Adrenal gland (tissue), 12 donors: Measurements from ENCODE around the gene BRD4. TPM values are rescaled to one million over a fixed set of nuclear protein-coding genes. Genes with fewer than 3 reads are reported as not detected.

Experiments used
- DNase-seq, 7 donors: peaks; one replicate each; pipeline ENCODE4 v3.0.0-alpha.2; 2019 to 2020
- H3K27ac ChIP-seq, 5 donors: fragments of 200-600 bp; sonication (generic) in 4 of 5; 1 replicate in 3 of 5; 2 replicates in 2 of 5; pipeline versions ENCODE4 v1.5.1 to v1.8.0; 2016 to 2020; ENCODE audit warnings: mild to moderate bottlenecking in 1 of 5
- H3K27me3 ChIP-seq: fragments of 200-600 bp; 2 replicates; pipeline ENCODE4 v1.8.0; 2021
- H3K36me3 ChIP-seq, 2 donors: fragments of 200-600 bp; replicated peaks in 1 of 2; 1 replicate in 1 of 2; 2 replicates in 1 of 2; pipeline versions ENCODE4 v1.5.1 to v1.8.0; 2018 to 2022
- H3K4me1 ChIP-seq, 2 donors: fragments of 200-600 bp; replicated peaks in 1 of 2; 1 replicate in 1 of 2; 2 replicates in 1 of 2; pipeline versions ENCODE4 v1.5.1 to v1.8.0; 2018 to 2021
- H3K4me3 ChIP-seq, 4 donors: fragments of 200-600 bp; sonication (generic) in 3 of 4; one replicate each; pipeline ENCODE4 v1.5.1; 2016 to 2018
- H3K9me3 ChIP-seq, 3 donors: fragments of 200-600 bp; sonication (generic) in 1 of 3; replicated peaks in 1 of 3; 1 replicate in 2 of 3; 2 replicates in 1 of 3; pipeline versions ENCODE4 v1.5.1 to v1.8.0; 2016 to 2021
- CTCF ChIP-seq, 6 experiments: fragments of 450-650 bp in 4 of 6; fragments of 200-600 bp in 2 of 6; sonication (generic) in 1 of 6; IDR thresholded peaks; 1 replicate in 5 of 6; 2 replicates in 1 of 6; pipeline versions ENCODE4 v1.5.1 to v1.8.0; 2016 to 2021; ENCODE audit warnings: antibody characterized with exemption in 6 of 6, mild to moderate bottlenecking in 2 of 6, moderate library complexity in 1 of 6
- POLR2A ChIP-seq, 2 donors: fragments of 450-650 bp; IDR thresholded peaks; one replicate each; pipeline ENCODE4 v1.6.1; 2017; ENCODE audit warnings: antibody characterized with exemption in 2 of 2, mild to moderate bottlenecking in 2 of 2, moderate library complexity in 1 of 2
- WGBS, 4 donors: extraction: QIAGEN DNeasy Blood & Tissue Kit in 2 of 4; methylation state at CpG; one replicate each; pipeline versions ENCODE4 v1.1.5 to v1.1.7; 2013 to 2017; 5-methylcytosine and 5-hydroxymethylcytosine counted together
- intact Hi-C, 2 donors: fragments of 100-400 bp; cut with DNase I; formaldehyde crosslinking; loops; one replicate each; pipeline versions ENCODE4 v1.14.1 to v1.15.0; 2022 to 2023
- polyA plus RNA-seq, 3 donors: library from polyadenylated mRNA; stranded (reverse); fragments of 200-250 nt in 2 of 3; fragments of 350-450 nt in 1 of 3; fragmentation: Illumina TruSeq in 1 of 3; extraction: RNeasy Lipid Tissue Mini Kit (QIAGEN cat#74804) in 1 of 3; gene quantifications; one replicate each; pipeline ENCODE4 v1.2.3, GENCODE V29; 2013 to 2014
- total RNA-seq, 9 donors: library from RNA; depleted of rRNA in 4 of 9; stranded (reverse); fragments of >200 nt in 4 of 9; fragments of 120-200 nt in 1 of 9; fragmentation: NEBNext Ultra II Directional in 1 of 9; extraction: Animal tissue kit (Norgen Biotek cat#: 25700) in 1 of 9; gene quantifications; one replicate each; pipeline versions ENCODE4 v1.1.0 to v1.2.4, GENCODE V29; 2013 to 2023
- donor health status: healthy with polysubstance abuse.
- donor health status: Bipolar disorder and iron deficiency.
- donor health status: DM: yes; HTN: yes; CAD: no.
- donor health status: DM: no; HTN: no; CAD: no.
- donor health status: DM: no; HTN: no; CAD: no.
- donor health status: DM: yes; HTN: yes; CAD: no.

BRD4 gene
- total and polyA plus RNA-seq, 12 donors, result 10.1 to 109 (median 34.9) TPM

- TF ChIP-seq POLR2A (IDR thresholded peaks at IDR 0.05), result no peak
- TF ChIP-seq CTCF (IDR thresholded peaks at IDR 0.05), result no peak
- Histone ChIP-seq H3K27me3 (no peaks in the 10 kb centered on the region), H3K4me1 (no peaks in the 10 kb centered on the region), H3K9me3 (no peaks in the 10 kb centered on the region), H3K36me3 (no peaks in the 10 kb centered on the region), H3K27ac (no peak overlapping the region), H3K4me3 (no peak overlapping the region)
- WGBS, 4 donors, result 49 to 60% (median 51%) methylated on average over 6 to 15 of the region's 15 CpGs
- peak in 6 of 7 donors; percentile 47 to 76 (median 58) for DNase-seq
- intact Hi-C loops, result no loop called here
These were observed 118.5 kb downstream of the BRD4 start for GRCh38 chr19:15213715-15214381.

- intact Hi-C loops, result no loop called here
- no peaks in the 10 kb centered on the region for H3K27me3 ChIP-seq
- H3K9me3 ChIP-seq, result no peaks in the 10 kb centered on the region
- no peak overlapping the region for H3K4me3 ChIP-seq
- H3K4me1 ChIP-seq, result no peaks in the 10 kb centered on the region
- H3K27ac ChIP-seq, result no peak overlapping the region
- no peak for TF ChIP-seq POLR2A (IDR thresholded peaks at IDR 0.05)
- no peak for TF ChIP-seq CTCF (IDR thresholded peaks at IDR 0.05)
- no peak for DNase-seq
- H3K36me3 ChIP-seq, result no peaks in the 10 kb centered on the region
- 80 to 96% (median 87%) methylated on average over 12 of the region's 12 CpGs for WGBS, 4 donors
These were observed 119.6 kb downstream of the BRD4 start for GRCh38 chr19:15212711-15213110.

GRCh38 chr19:15210323-15210781 lies 122.0 kb downstream of the BRD4 start:
- DNase-seq, result peak in 6 of 7 donors; percentile 48 to 76 (median 64)
- Histone ChIP-seq H3K36me3 (no peaks in the 10 kb centered on the region), H3K4me1 (no peaks in the 10 kb centered on the region), H3K27me3 (no peaks in the 10 kb centered on the region), H3K9me3 (no peaks in the 10 kb centered on the region), H3K27ac (peak overlapping the region in 2 of 5 donors; percentile 13 to 58), H3K4me3 (no peak overlapping the region)
- intact Hi-C loops, result no loop called here
- 59 to 69% (median 62%) methylated on average over 5 of the region's 5 CpGs for WGBS, 4 donors
- TF ChIP-seq POLR2A (IDR thresholded peaks at IDR 0.05), result no peak
- TF ChIP-seq CTCF (IDR thresholded peaks at IDR 0.05), result no peak

- no peak for DNase-seq
- no peaks in the 10 kb centered on the region for H3K9me3 ChIP-seq
- H3K4me3 ChIP-seq, result no peak overlapping the region
- WGBS, 4 donors, result 88 to 92% (median 89%) methylated on average over 16 to 18 of the region's 18 CpGs
- H3K27ac ChIP-seq, result no peak overlapping the region
- H3K27me3 ChIP-seq, result peaks cover 24% of the 10 kb centered on the region
- intact Hi-C loops, result no loop called here
- TF ChIP-seq CTCF (IDR thresholded peaks at IDR 0.05) (no peak), POLR2A (IDR thresholded peaks at IDR 0.05) (no peak)
- no peaks in the 10 kb centered on the region for H3K36me3 ChIP-seq
- peaks cover 4 to 5% of the 10 kb centered on the region in 2 donors for H3K4me1 ChIP-seq
These were observed 130.8 kb downstream of the BRD4 start for GRCh38 chr19:15201374-15202023.
